Neural crest cell (in vitro differentiated cells): ENCODE results near the gene PLAAT3. TPM values are rescaled to one million over a fixed set of nuclear protein-coding genes. Genes with fewer than 3 reads are reported as not detected.
"Not testable (repeated sequence)": the region's sequence is repeated elsewhere in the genome, so short reads cannot be mapped to it uniquely, and the experiment has no call there.

ENCODE experiments used
- DNase-seq: peaks from one replicate; pipeline ENCODE4 v3.0.0; 2021; ENCODE audit warnings: low read depth, mixed read lengths, low spot score
- H3K27ac Mint-ChIP-seq: one replicate; pipeline ENCODE4 v1.8.0; 2021; ENCODE audit warnings: mild to moderate bottlenecking, mixed read lengths; ENCODE audit not compliant: unreplicated experiment
- H3K27me3 Mint-ChIP-seq: 2 replicates; pipeline ENCODE4 v1.8.0; 2021; ENCODE audit warnings: low read depth, mild to moderate bottlenecking, mixed read lengths
- H3K36me3 Mint-ChIP-seq: 2 replicates; pipeline ENCODE4 v1.8.0; 2021; ENCODE audit warnings: low read depth, mild to moderate bottlenecking, mixed read lengths
- H3K4me1 Mint-ChIP-seq: 2 replicates; pipeline ENCODE4 v1.8.0; 2021; ENCODE audit warnings: mixed read lengths
- H3K4me3 Mint-ChIP-seq: one replicate; pipeline ENCODE4 v1.8.0; 2021; ENCODE audit warnings: mild to moderate bottlenecking, mixed read lengths
- H3K9me3 Mint-ChIP-seq: 2 replicates; pipeline ENCODE4 v1.8.0; 2021; ENCODE audit warnings: mixed read lengths
- CTCF ChIP-seq: fragments of 200-600 bp; sonication (generic); conservative IDR thresholded peaks from 2 replicates; pipeline ENCODE4 v1.5.0; 2021; ENCODE audit warnings: antibody characterized with exemption, mild to moderate bottlenecking
- total RNA-seq: library from RNA; stranded (reverse); gene quantifications from 2 replicates; pipeline ENCODE4 v1.2.1, GENCODE V29; 2021

PLAAT3 gene
- total RNA-seq, 1 donor from 2014 or later = 4.3 TPM

GRCh38 chr11:63641727-63642126 is 27.5 kb upstream of the PLAAT3 start:
- peaks cover 3% of the 10 kb centered on the region for H3K36me3 Mint-ChIP-seq
- no peak overlapping the region for H3K27ac Mint-ChIP-seq
- no peak for TF ChIP-seq CTCF
- DNase-seq = no peak
- no peaks in the 10 kb centered on the region for H3K4me1 Mint-ChIP-seq
- no peaks in the 10 kb centered on the region for H3K27me3 Mint-ChIP-seq
- H3K9me3 Mint-ChIP-seq = no peaks in the 10 kb centered on the region
- H3K4me3 Mint-ChIP-seq = no peak overlapping the region

- no peak for DNase-seq
- Mint-ChIP-seq H3K4me1 (peaks cover 5% of the 10 kb centered on the region), H3K36me3 (peaks cover 3% of the 10 kb centered on the region), H3K27me3 (no peaks in the 10 kb centered on the region), H3K4me3 (no peak overlapping the region), H3K27ac (no peak overlapping the region), H3K9me3 (no peaks in the 10 kb centered on the region)
- peak; percentile 66 for TF ChIP-seq CTCF
These were observed 25.1 kb upstream of the PLAAT3 start for GRCh38 chr11:63639199-63639832.

GRCh38 chr11:63638436-63638835 is 24.2 kb upstream of the PLAAT3 start:
- H3K36me3 Mint-ChIP-seq, H3K4me3 Mint-ChIP-seq, H3K27me3 Mint-ChIP-seq, DNase-seq, H3K4me1 Mint-ChIP-seq, H3K9me3 Mint-ChIP-seq, H3K27ac Mint-ChIP-seq: not testable (repeated sequence)

- Mint-ChIP-seq H3K36me3 (peaks cover 6% of the 10 kb centered on the region), H3K4me1 (peaks cover 5% of the 10 kb centered on the region), H3K4me3 (no peak overlapping the region), H3K27ac (no peak overlapping the region), H3K27me3 (no peaks in the 10 kb centered on the region), H3K9me3 (no peaks in the 10 kb centered on the region)
- DNase-seq = peak; percentile 71
- TF ChIP-seq CTCF = peak; percentile 94
These were observed 21.7 kb upstream of the PLAAT3 start for GRCh38 chr11:63635762-63636465.

GRCh38 chr11:63629426-63629825 is 15.2 kb upstream of the PLAAT3 start:
- peaks cover 8% of the 10 kb centered on the region for H3K36me3 Mint-ChIP-seq

More at GRCh38 chr11:63629426-63629825, 15.2 kb upstream of the PLAAT3 start:
- Mint-ChIP-seq H3K27me3 (no peaks in the 10 kb centered on the region), H3K27ac (no peak overlapping the region), H3K4me1 (no peaks in the 10 kb centered on the region), H3K4me3 (no peak overlapping the region), H3K9me3 (no peaks in the 10 kb centered on the region)
- TF ChIP-seq CTCF = no peak
- DNase-seq = no peak
